ENCODE results near the gene MYO5B. TPM values are rescaled to one million over a fixed set of nuclear protein-coding genes. Genes with fewer than 3 reads are reported as not detected.

Gene MYO5B
- polyA plus RNA-seq, 1 donor from 2014 or later: 0.42 TPM

- H4K20me1 ChIP-seq (ENCODE audit: insufficient read depth): no peaks in the 10 kb centered on the region
- TF ChIP-seq CTCF (IDR thresholded peaks at IDR 0.05; ENCODE audit: poor library complexity, severe bottlenecking): no peak
- no peak overlapping the region for H3K4me3 ChIP-seq (ENCODE audit: low read length)
- no peak overlapping the region for H2AFZ ChIP-seq (ENCODE audit: low read depth, low read length)
- H3K36me3 ChIP-seq (ENCODE audit: insufficient read depth, low read length): no peaks in the 10 kb centered on the region
- H3K4me2 ChIP-seq (ENCODE audit: low read length): no peak overlapping the region
- H3K79me2 ChIP-seq (replicated peaks; ENCODE audit: insufficient read depth, low read length): no peaks in the 10 kb centered on the region
- H3K9me2 ChIP-seq (ENCODE audit: insufficient read depth, low read length): no peaks in the 10 kb centered on the region
- no peaks in the 10 kb centered on the region for H3K27me3 ChIP-seq (ENCODE audit: insufficient read depth, low read depth, low read length)
- H3K9ac ChIP-seq (ENCODE audit: low read length): no peak overlapping the region
- no peak overlapping the region for H3K27ac ChIP-seq (ENCODE audit: low read length)
- H3K9me3 ChIP-seq (ENCODE audit: low read length): no peaks in the 10 kb centered on the region
- H3F3A ChIP-seq (ENCODE audit: insufficient read depth, low read length, poor library complexity, severe bottlenecking): no peaks in the 10 kb centered on the region
These were observed 125.5 kb downstream of the MYO5B start for GRCh38 chr18:50069422-50069821.

GRCh38 chr18:50065527-50065926 lies 129.4 kb downstream of the MYO5B start:
- no peaks in the 10 kb centered on the region for H3K9me3 ChIP-seq (ENCODE audit: low read length)
- H3K4me3 ChIP-seq (ENCODE audit: low read length): no peak overlapping the region
- H2AFZ ChIP-seq (ENCODE audit: low read depth, low read length): no peak overlapping the region
- no peak for TF ChIP-seq SMC3 (conservative IDR thresholded peaks at IDR 0.05; ENCODE audit: poor library complexity)
- no peak for TF ChIP-seq POLR2AphosphoS5 (IDR thresholded peaks at IDR 0.05)
- TF ChIP-seq REST (IDR thresholded peaks at IDR 0.05; ENCODE audit: borderline replicate concordance): no peak
- TF ChIP-seq TAF1 (IDR thresholded peaks at IDR 0.05; ENCODE audit: low read depth): no peak
- TF ChIP-seq MXI1 (conservative IDR thresholded peaks at IDR 0.05; ENCODE audit: poor library complexity, severe bottlenecking): no peak
- no peak for TF ChIP-seq CTCF (IDR thresholded peaks at IDR 0.05; ENCODE audit: poor library complexity, severe bottlenecking)
- TF ChIP-seq RAD21 (conservative IDR thresholded peaks at IDR 0.05): no peak
- TF ChIP-seq EP300 (conservative IDR thresholded peaks at IDR 0.05; ENCODE audit: poor library complexity, severe bottlenecking): no peak
- no peak for TF ChIP-seq EZH2 (IDR thresholded peaks at IDR 0.05; ENCODE audit: borderline replicate concordance, insufficient read depth, low read length, poor library complexity, severe bottlenecking)
- H3K4me2 ChIP-seq (ENCODE audit: low read length): no peak overlapping the region
- H3K27ac ChIP-seq (ENCODE audit: low read length): no peak overlapping the region
- no peaks in the 10 kb centered on the region for H3K79me2 ChIP-seq (replicated peaks; ENCODE audit: insufficient read depth, low read length)
- H3F3A ChIP-seq (ENCODE audit: insufficient read depth, low read length, poor library complexity, severe bottlenecking): no peaks in the 10 kb centered on the region
- no peaks in the 10 kb centered on the region for H3K9me2 ChIP-seq (ENCODE audit: insufficient read depth, low read length)
- no peaks in the 10 kb centered on the region for H3K27me3 ChIP-seq (ENCODE audit: insufficient read depth, low read depth, low read length)
- no peak overlapping the region for H3K9ac ChIP-seq (ENCODE audit: low read length)
- H4K20me1 ChIP-seq (ENCODE audit: insufficient read depth): no peaks in the 10 kb centered on the region
- H3K36me3 ChIP-seq (ENCODE audit: insufficient read depth, low read length): no peaks in the 10 kb centered on the region
